ENCODE measurements around the gene NCF4. TPM values are rescaled to one million over a fixed set of nuclear protein-coding genes. Genes with fewer than 3 reads are reported as not detected.

NCF4 gene
- total RNA-seq (117 and 118 TPM in 2 replicates), polyA plus RNA-seq (132 and 175 TPM in 2 replicates), polyA minus RNA-seq (81.2 and 95.9 TPM in 2 replicates)
- 93.8 TPM for total RNA-seq (2013)

- ATAC-seq (ENCODE audit: low read depth) (peak; percentile 84), DNase-seq (peak; percentile 91)
- Mint-ChIP-seq H3K9me3 (ENCODE audit: insufficient read depth) (no peaks in the 10 kb centered on the region), H3K27ac (peak within 1 kb of the TSS; percentile 95), H3K4me1 (peaks cover 66% of the 10 kb centered on the region), H3K27me3 (no peaks in the 10 kb centered on the region), H3K4me3 (peak within 1 kb of the TSS; percentile 82)
- Histone ChIP-seq H3K4me3 (ENCODE audit: control extremely low read depth in 1 of 5, extremely low read depth in 1 of 5, insufficient read depth in 1 of 5, low read depth in 2 of 5, low read length in 4 of 5) (peak within 1 kb of the TSS; percentile 57 to 88 (median 60)), H2AFZ (ENCODE audit: insufficient read depth, low read depth, low read length, poor library complexity, severe bottlenecking) (peak within 1 kb of the TSS; percentile 70), H3K9me3 (ENCODE audit: control extremely low read depth in 1 of 3, control insufficient read depth in 2 of 3, insufficient read depth in 1 of 3, low read length in 2 of 3) (no peaks in the 10 kb centered on the region), H3K27me3 (replicated peaks in 1 of 4; ENCODE audit: control extremely low read depth in 1 of 4, control insufficient read depth in 3 of 4, insufficient read depth in 4 of 4, low read length in 3 of 4) (no peaks in the 10 kb centered on the region), H3K9ac (ENCODE audit: low read length) (peak within 1 kb of the TSS; percentile 72), H3K4me1 (ENCODE audit: control insufficient read depth in 2 of 2, insufficient read depth in 2 of 2, low read length in 2 of 2) (peaks cover 37 to 58% of the 10 kb centered on the region in 2 donors), H4K20me1 (ENCODE audit: control insufficient read depth, insufficient read depth, low read length, poor library complexity, severe bottlenecking) (peaks cover 14% of the 10 kb centered on the region), H3K4me2 (replicated peaks; ENCODE audit: low read depth, low read length, poor library complexity, severe bottlenecking) (peak within 1 kb of the TSS; percentile 81), H3K27ac (ENCODE audit: low read length in 2 of 2) (peak within 1 kb of the TSS; percentile 95 to 96), H3K79me2 (ENCODE audit: control insufficient read depth, insufficient read depth, low read length) (peaks cover 37% of the 10 kb centered on the region), H3K36me3 (replicated peaks in 1 of 2; ENCODE audit: control extremely low read depth in 1 of 2, control insufficient read depth in 1 of 2, extremely low read depth in 1 of 2, insufficient read depth in 2 of 2, low read length in 1 of 2) (peaks cover 0 to 26% of the 10 kb centered on the region in 2 experiments)
- ChIA-PET CTCF (interaction anchor here (0.5 to 12.0 kb wide), 10 partner anchors 21 to 672 kb away, joined by 3 to 115 read pairs (median 4); partner anchors contain the start of gene CSF2RB), POLR2A (interaction anchor here (0.6 to 3.1 kb wide), 4 partner anchors 23 to 85 kb away, joined by 5 to 13 read pairs (median 8); partner anchors contain the start of gene IFT27)
- TF ChIP-seq CTCF (IDR thresholded peaks at IDR 0.05), result no peak
- TF ChIP-seq EZH2 (IDR thresholded peaks at IDR 0.05; ENCODE audit: borderline replicate concordance, insufficient read depth, low read depth, low read length, poor library complexity, severe bottlenecking), result no peak
- WGBS (ENCODE audit: insufficient coverage), result 15% methylated on average over 16 of the region's 17 CpGs
- intact Hi-C loops (cut with micrococcal nuclease), result loop anchor here (1.0 to 2.0 kb wide), 4 partner anchors 52 to 117 kb away; partner anchors contain the start of genes CSF2RB and IFT27
These were observed at the start of gene NCF4 for GRCh38 chr22:36860821-36861659. Gene NCF4 (plus strand): TSS chr22:36861006. CDS start chr22:36861172, 166 bp downstream.

All from B cell (primary cell).